OCI-LY3 (cell line): Measurements from ENCODE around the gene SPATA19.

ENCODE experiments used
- CTCF ChIP-seq: fragments of 200-600, 300-600 bp; sonication (generic); IDR thresholded peaks from 2 replicates; pipeline ENCODE4 v1.5.1; 2014; ENCODE audit warnings: antibody characterized with exemption, low read length, low read depth
- EZH2phosphoT487 ChIP-seq: fragments of 200-600 bp; shearing (Covaris generic); IDR thresholded peaks from 2 replicates; pipeline ENCODE4 v1.6.1; 2018; ENCODE audit warnings: antibody characterized with exemption, mixed run types, low read depth

- TF ChIP-seq CTCF (no peak), EZH2phosphoT487 (no peak)
Measured at GRCh38 chr11:133816146-133816870, 29.0 kb downstream of the SPATA19 start.
